Lower leg skin (tissue), 4 donors: ENCODE data around the gene SLC44A5. TPM values are rescaled to one million over a fixed set of nuclear protein-coding genes. Genes with fewer than 3 reads are reported as not detected.

Experiments
- DNase-seq, 2 donors: peaks; one replicate each; pipeline ENCODE4 v3.0.0-alpha.2; 2019; ENCODE audit warnings: low spot score in 2 of 2
- H3K4me3 ChIP-seq: fragments of 200-600 bp; sonication (generic); 2 replicates; pipeline ENCODE4 v1.5.1; 2017; ENCODE audit warnings: mild to moderate bottlenecking, low read depth; ENCODE audit not compliant: poor library complexity, severe bottlenecking
- CTCF ChIP-seq, 3 donors: fragments of 450-650 bp; IDR thresholded peaks; one replicate each; pipeline ENCODE4 v1.5.1; 2016; ENCODE audit warnings: antibody characterized with exemption in 3 of 3, mild to moderate bottlenecking in 3 of 3, moderate library complexity in 2 of 3
- POLR2A ChIP-seq, 2 donors: fragments of 450-650 bp; IDR thresholded peaks; one replicate each; pipeline ENCODE4 v1.6.1; 2016 to 2017; ENCODE audit warnings: antibody characterized with exemption in 2 of 2, mild to moderate bottlenecking in 1 of 2, moderate library complexity in 1 of 2
- WGBS, 2 donors: methylation state at CpG; one replicate each; pipeline ENCODE4 v1.1.5; 2018; 5-methylcytosine and 5-hydroxymethylcytosine counted together
- intact Hi-C: fragments of 100-400 bp; cut with DNase I; formaldehyde crosslinking; loops from one replicate; pipeline ENCODE4 v1.15.0; 2023; ENCODE audit warnings: low total_unique reads
- total RNA-seq, 4 donors: library from RNA; depleted of rRNA; stranded (reverse); fragments of >200 nt; gene quantifications; one replicate each; pipeline ENCODE4 v1.1.0, GENCODE V29; 2016

SLC44A5 gene
- total RNA-seq, 4 donors from 2014 or later, result 0.39 to 25.4 (median 7.7) TPM

GRCh38 chr1:75171876-75172275 is 439.0 kb downstream of the SLC44A5 start:
- TF ChIP-seq POLR2A (IDR thresholded peaks at IDR 0.05), result no peak
- no peak for TF ChIP-seq CTCF (IDR thresholded peaks at IDR 0.05)
- no peak overlapping the region for H3K4me3 ChIP-seq
- DNase-seq, result no peak
- WGBS, 2 donors, result 52 to 70% methylated on average over 1 of the region's 1 CpG
- intact Hi-C loops, result no loop called here

- TF ChIP-seq CTCF (IDR thresholded peaks at IDR 0.05) (no peak), POLR2A (IDR thresholded peaks at IDR 0.05) (no peak)
- WGBS, 2 donors, result 56 to 62% methylated on average over 2 of the region's 2 CpGs
- intact Hi-C loops, result no loop called here
- DNase-seq, result no peak
- no peak overlapping the region for H3K4me3 ChIP-seq
These were observed 439.9 kb downstream of the SLC44A5 start for GRCh38 chr1:75170981-75171380.

- H3K4me3 ChIP-seq, result no peak overlapping the region
- DNase-seq, result no peak
- intact Hi-C loops, result no loop called here
- WGBS, 2 donors, result 91 to 98% methylated on average over 2 of the region's 2 CpGs
- no peak for TF ChIP-seq POLR2A (IDR thresholded peaks at IDR 0.05)
- TF ChIP-seq CTCF (IDR thresholded peaks at IDR 0.05), result no peak
These were observed 440.9 kb downstream of the SLC44A5 start for GRCh38 chr1:75170011-75170410.

- no peak for DNase-seq
- 88 to 94% methylated on average over 4 of the region's 4 CpGs for WGBS, 2 donors
- H3K4me3 ChIP-seq, result no peak overlapping the region
- intact Hi-C loops, result loop anchor here (5.0 kb wide), 1 partner anchor 1805 kb away; no protein-coding TSS in a partner anchor
- TF ChIP-seq CTCF (IDR thresholded peaks at IDR 0.05), result no peak
These were observed 444.1 kb downstream of the SLC44A5 start for GRCh38 chr1:75166821-75167220.

- TF ChIP-seq CTCF (IDR thresholded peaks at IDR 0.05) (no peak), POLR2A (IDR thresholded peaks at IDR 0.05) (no peak)
- no peak overlapping the region for H3K4me3 ChIP-seq
- intact Hi-C loops, result loop anchor here (5.0 kb wide), 1 partner anchor 1803 kb away; no protein-coding TSS in a partner anchor
- no peak for DNase-seq
These were observed 445.6 kb downstream of the SLC44A5 start for GRCh38 chr1:75165264-75165663.

- TF ChIP-seq CTCF (IDR thresholded peaks at IDR 0.05) (no peak), POLR2A (IDR thresholded peaks at IDR 0.05) (no peak)
- intact Hi-C loops, result no loop called here
- WGBS, 2 donors, result 90 to 91% methylated on average over 3 of the region's 3 CpGs
- no peak for DNase-seq
- no peak overlapping the region for H3K4me3 ChIP-seq
These were observed 451.8 kb downstream of the SLC44A5 start for GRCh38 chr1:75159154-75159553.
